Posterior vena cava (tissue), 2 donors: Measurements from ENCODE around the gene KRT81. TPM values are rescaled to one million over a fixed set of nuclear protein-coding genes. Genes with fewer than 3 reads are reported as not detected.

Experiments used
- DNase-seq: peaks from one replicate; pipeline ENCODE4 v3.0.0-alpha.2; 2020; ENCODE audit warnings: low spot score
- intact Hi-C, 2 donors: fragments of 100-400 bp; cut with DNase I; formaldehyde crosslinking; loops; one replicate each; pipeline versions ENCODE4 v1.14.1 to v1.14.2; 2022 to 2023
- total RNA-seq, 2 donors: library from RNA; stranded (reverse); fragmentation: NEBNext Ultra II Directional; extraction: Animal tissue kit (Norgen Biotek cat#: 25700); gene quantifications; one replicate each; pipeline ENCODE4 v1.2.1, GENCODE V29; 2021
- donor health status: DM: yes; HTN: yes; CAD: no.
- donor health status: DM: yes; HTN: yes; CAD: no.

The KRT81 gene
- total RNA-seq, 2 donors from 2014 or later = not detected

DNA sequence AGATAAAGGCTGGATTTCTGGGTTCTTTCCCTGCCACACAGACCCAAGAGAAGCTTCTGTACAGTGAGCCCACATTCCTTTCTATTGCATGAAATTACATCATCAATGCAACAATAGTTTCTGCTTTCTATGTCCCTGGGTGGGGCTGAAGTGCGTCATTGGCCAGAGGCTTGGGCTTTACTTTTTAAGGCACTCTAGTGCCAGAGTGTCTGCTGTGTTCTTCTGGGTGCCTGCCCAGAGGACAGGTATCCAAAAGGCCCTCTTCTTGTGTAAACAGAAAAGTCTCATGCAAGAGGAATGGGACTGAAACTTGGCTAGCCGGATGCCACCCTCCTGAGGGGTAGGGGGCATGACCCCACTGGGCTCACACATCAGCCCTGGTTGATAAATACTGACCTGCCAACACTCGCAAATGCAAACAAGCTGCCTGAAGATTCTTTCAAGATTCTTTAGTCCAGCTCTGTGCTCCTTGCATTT, 11.0 kb downstream of the KRT81 start:
- intact Hi-C loops = loop anchor here in 1 of 2 donors (5.0 kb wide), 1 partner anchor 1223 kb away; no protein-coding TSS in a partner anchor

DNA sequence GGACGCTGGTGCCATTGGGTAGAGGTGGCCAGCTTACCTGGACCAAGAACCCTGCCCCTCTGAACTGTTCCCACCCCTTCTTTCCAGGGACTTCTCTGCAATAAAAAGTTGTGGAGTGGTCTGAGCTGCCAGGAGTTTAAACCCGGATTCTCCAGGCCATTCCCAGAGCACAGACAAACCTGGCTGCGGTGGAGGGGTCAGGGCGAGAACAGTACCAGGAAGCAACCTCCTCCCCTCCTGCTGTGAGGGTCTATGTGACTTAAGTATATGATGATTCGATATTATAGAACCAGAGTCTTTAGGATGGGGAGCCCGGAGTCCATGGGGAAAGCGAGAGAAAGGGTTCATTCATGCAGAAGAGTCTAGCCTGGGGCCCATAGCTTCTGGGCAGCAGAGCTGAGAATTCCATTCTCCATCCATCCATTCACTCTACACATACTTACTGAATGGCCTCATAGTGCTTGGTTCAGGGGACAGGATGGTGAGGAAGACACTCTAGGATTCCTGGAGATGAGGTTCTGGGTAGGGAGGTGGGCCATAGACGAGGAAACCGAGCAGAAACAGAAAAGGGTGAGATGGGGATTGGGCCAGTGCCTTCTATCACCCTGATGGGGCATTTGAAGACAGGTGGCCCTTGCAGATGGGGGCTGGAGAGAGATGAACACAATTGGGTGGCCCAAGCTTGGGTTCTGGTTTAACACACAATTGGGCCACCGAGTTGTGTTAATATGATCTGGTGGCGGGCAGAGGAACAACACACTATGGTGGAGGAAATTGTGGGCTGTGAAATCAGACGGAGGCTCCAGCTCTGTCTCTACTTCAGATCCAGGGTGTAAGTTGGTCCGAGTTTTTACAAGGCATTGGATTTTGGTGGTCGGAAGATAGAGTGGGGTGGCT, 11.7 kb downstream of the KRT81 start:
- no peak for DNase-seq
- intact Hi-C loops = loop anchor here in 1 of 2 donors (5.0 kb wide), 1 partner anchor 1222 kb away; no protein-coding TSS in a partner anchor

More for the DNA sequence above, 11.0 kb downstream of the KRT81 start:
- peak; percentile 89 for DNase-seq

DNA sequence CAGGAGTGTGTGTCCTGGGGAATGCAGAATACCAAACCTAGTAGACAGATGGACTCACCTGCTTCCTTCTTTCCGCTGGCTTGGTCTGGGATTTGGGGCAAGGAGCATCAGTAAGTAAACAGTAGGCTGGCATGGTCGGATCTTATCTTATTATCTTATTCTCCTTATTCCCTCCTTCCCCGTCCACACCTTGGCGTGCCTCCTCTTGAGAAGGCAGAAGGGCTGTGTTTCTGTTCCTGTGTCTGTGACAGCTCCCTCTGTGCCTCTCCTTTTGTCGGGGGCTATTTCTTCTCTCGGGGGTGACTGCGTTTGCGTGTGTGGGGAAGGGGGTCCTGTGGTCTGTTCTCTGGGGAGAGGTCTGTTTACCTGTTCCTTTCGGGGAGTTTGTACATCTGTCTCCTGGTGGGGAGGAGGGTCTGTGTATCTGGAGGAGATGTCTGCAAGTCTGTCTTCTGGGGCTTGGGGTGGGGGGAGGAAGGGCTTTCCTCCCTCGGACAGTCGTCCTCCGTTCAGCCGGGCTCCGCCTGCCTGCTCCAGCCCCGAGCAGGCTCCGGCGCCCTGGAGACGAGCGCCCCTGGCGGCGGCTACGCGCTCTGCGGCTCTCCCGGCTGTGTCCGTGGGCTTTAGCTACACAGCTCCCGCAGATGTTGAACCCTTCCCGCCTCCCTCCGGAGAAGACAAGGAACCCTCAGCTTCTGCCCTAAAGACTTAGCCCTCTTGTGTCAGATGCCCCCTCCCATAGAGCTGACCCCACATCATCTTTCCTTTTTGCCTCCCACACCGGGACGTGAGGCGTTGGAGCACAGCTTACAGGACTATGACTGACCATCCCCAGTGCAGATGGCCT, 12.5 kb downstream of the KRT81 start:
- DNase-seq = peak; percentile 94
- intact Hi-C loops = no loop called here

DNA sequence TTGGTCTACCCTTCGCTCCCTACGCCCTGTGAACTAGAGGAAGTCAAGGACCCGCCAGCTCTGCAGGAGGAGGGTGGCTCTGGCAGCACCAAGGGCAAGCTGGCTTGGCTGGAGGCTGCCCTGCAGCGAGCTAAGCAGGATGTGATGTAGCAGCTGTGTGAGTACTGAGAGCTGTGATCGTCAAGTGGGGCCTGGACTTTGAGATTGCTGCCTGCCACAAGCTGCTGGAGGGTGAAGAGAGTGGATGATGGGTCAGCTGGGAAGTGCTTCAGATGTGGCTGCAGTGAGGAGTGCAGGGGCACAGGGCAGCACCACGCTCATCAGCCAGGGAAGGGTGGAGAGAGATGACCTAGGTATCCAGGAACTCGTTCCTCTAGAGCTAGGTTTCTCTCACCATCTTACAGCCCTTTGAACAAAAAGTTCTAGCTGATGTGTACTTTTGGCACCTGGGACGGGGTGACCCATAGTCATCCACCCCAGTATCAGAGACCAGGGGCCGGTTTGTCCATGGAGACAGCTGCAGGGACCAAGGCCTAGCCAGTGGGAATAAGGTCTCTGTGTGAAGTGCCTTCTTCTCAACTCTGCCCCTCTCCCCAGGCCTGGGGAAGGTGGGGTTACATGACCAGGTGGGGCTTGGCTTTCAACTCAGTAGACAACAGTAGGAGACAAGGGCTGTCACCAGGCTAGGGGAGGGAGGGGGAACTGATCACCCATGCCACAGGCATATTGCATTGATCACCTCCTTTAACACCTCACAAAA, 13.7 kb downstream of the KRT81 start:
- no peak for DNase-seq
- intact Hi-C loops = no loop called here

DNA sequence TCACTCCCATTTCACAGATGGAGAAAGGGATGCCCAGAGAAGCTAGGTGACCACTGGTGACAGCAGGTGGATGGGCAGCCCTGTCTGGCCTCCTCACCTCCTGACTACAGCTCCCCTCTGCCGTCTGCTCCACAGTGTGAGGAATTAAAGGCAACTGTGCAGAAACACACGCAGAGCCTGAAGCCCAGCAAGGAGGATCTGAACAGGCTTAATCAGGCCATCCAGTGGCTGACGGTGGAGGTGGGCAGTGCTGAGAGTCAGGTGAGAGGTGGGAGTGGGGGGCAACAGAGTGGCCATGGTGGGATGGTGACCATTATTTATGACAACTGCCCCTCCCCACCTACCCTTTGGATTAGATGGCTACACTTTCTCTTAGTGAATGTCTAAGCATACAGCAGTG, 15.6 kb downstream of the KRT81 start:
- no peak for DNase-seq
- intact Hi-C loops = no loop called here

DNA sequence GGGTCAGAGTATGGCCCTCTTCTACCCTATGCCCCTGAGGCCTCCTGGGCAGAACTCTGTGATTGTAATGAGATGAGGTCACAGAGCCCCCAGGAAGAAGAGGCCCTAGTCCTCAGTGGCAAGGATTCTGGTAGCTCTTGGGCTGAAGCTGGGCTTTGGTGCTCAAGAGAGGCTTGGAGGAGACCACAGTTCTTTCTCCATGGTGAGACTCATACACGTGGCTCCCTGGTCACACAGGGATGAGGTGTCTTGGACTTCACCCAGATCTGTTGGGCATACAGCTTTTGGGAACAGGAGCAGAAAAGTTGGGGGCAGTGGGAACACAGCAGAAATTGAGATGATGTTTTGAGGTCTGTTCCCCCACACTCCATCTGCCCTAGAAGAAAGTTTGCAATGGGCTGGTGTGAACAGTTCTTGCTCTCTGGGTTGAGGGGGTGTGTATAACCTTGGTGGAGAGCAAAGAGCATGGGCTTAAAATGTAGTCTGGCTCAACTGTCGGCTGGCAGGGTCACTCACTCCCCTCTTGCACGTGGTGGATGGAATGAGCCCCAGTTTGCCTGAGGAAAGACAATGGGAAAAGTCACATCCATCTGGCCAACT, 16.7 kb downstream of the KRT81 start, which contains the start of gene KRT86:
TSS of gene KRT86 (plus strand) at position 125 of the 600 bp plus-strand sequence. CDS start 27,272 bp downstream, outside the sequence.
- no peak for DNase-seq
- intact Hi-C loops = no loop called here

DNA sequence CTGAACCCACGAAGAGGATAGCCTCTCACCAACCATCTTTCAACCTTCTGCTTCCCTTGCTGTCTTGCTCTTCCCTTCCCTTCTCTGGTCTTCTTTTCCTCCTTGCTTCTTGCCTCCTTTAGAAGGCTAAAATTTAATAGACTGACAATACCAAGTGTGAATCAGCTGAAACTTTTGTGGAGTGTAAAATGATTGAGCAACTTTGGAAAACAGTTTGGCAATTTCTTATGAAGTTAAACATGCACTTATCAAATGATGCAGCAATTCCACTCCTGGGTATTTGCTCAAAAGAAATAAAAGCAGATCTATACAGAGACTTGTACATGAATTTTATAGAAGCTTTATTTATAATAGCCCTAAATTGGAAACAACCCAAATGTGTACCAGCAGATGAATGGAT, 20.2 kb downstream of the KRT81 start:
- intact Hi-C loops = no loop called here
- DNase-seq = no peak

DNA sequence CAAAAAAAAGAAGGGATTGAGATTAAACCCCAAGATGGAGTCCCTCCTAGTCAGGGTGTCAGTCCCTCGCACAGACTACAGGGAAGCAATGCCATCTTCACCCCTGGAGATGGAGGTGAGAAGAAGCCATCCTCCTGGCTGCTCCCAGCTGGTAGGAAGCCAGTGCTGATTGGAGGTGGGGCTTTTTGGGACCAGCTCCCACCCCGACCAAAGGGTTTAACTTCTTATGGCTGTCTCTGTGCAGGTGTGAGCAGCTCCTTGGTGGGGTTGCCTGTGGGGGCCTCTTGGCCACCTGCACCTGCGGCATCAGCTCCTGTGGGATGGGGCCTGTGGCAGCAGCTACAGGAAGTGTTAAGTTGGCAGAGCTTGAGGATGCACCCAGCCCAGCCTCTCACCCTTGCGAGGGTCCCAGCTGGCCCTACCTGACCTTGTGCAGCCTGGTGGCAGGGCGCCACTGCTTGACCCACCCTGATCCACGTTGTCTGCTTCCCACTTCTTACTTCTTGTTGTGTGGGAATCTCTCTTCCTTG, 20.7 kb downstream of the KRT81 start:
- peak; percentile 47 for DNase-seq
- intact Hi-C loops = no loop called here

DNA sequence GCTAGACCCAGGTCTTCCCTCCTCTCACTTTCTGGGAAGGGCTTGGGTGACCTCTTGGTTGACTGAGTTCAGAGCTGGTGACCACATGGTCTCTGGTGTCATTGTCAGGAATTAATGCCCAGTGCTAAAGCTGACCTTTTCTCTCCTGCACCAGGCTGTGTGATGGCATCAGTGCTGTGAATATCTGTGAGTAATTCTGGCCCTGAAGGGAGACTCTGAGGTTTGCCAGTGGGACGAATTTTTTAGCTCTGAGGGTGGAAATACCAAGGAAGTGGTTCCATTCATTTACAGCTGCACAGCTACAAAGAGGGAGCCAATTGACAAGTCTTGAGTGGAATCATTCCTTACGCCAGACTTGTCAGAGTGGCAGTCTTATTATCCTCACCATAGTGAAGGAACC, 23.1 kb downstream of the KRT81 start:
- intact Hi-C loops = no loop called here
- no peak for DNase-seq

DNA sequence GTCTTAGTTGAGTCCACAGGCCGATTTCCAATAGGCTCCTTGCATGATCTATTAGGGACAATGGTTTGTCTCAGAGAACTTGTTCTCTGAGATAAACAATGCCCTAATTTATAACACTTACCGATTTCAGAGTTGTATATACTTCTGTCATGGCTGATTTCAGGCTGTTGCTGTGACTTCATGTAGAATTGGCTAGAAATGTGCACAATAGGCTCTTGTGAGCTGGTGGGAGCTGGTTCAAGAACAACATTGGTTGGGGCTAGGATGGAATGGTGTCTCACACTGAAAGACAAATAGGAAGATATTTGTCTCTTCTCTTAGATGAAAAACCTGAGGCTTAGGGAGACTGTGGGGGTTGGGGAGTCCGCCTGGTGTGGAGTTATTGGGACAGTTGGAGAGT, 23.6 kb downstream of the KRT81 start:
- intact Hi-C loops = no loop called here
- no peak for DNase-seq

DNA sequence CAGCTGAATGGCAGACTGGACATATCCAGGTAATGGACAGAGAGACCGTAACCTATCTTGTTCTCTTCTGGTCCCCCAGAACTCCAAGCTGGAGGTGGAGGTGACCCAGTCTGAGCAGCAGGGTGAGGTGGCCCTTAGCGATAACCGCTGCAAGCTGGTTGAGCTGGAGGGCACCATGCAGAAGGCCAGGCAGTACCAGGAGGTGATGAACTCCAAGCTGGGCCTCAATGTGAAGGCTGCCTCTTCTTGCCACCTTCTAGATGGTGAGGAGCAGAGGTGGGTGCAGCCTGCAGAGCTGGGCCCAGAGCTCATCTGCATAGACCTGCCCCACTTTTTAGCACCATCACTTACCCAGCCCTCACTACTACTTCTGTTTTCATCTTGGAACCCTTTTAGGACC, 24.1 kb downstream of the KRT81 start:
- DNase-seq = peak; percentile 55

DNA sequence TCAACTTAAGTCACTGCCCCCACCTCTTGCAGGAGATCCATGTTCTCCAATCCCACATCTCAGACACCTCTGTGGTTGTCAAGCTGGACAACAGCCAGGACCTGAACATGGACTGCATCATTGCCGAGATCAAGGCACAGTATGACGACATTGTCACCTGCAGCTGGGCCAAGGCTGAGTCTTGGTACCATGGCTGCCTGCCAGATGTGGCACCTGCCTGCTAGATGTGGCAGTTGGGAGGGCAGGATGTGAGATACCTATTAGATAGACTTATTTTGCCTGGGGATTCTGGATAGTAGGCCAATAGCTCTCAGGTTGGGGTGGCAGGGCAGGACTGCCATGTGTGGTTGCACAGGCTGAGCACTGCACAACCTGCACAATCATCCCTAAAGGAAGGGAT, 24.8 kb downstream of the KRT81 start:
- peak; percentile 26 for DNase-seq

More for the DNA sequence above, 24.1 kb downstream of the KRT81 start:
- intact Hi-C loops = no loop called here

DNA sequence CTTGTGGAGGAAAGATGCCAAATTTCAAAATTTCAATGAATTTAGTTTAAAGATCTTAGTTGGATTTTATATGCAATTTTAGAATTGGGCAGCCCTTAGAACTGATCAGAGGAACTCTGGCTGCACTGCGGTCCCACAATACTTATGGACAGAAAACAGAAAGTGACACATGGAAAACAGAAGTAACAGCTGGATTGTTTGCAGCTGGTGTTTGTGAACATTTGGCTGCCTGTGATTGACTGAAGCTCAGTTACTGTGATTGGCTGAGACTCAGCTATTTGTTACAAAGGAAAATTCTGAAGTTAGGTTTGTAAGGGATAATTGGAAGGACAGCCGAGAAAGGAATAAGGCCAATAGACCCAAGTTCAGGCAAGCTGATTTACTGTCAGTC, 26.9 kb downstream of the KRT81 start:
- intact Hi-C loops = no loop called here
- DNase-seq = peak; percentile 3

More for the DNA sequence above, 24.8 kb downstream of the KRT81 start:
- intact Hi-C loops = no loop called here

DNA sequence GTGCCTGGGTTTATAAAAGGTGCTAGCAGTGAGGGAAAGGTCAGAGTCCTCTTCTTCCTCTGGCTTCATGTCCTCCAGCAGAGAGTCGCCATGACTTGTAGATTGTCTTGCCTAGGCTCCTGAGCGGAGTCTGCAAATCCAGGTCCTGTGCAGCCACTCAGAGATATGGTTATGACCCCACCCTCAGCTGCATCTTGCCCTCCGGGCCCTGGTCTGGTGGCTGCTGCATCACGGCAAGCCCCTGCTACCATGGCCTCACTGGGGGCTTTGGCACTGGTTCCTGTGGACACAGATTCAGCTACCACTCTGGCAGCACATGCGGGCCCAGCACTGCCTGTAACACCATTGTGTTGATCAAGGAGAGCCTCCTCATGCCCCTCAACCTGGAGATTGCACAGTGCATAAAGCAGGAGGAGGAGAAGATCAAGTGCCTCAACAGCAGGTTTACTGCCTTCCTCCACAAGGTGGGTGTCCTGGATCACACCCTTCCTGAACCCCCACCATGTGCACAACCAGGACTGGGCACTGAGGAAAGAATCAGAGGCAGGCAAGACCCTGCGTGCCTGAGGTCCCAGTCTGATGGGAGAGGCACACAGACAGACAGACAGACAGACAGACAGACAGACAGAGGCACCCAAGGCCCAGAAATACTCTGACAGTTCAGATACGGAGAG, 27.4 kb downstream of the KRT81 start:
- intact Hi-C loops = no loop called here
- DNase-seq = peak; percentile 56

DNA sequence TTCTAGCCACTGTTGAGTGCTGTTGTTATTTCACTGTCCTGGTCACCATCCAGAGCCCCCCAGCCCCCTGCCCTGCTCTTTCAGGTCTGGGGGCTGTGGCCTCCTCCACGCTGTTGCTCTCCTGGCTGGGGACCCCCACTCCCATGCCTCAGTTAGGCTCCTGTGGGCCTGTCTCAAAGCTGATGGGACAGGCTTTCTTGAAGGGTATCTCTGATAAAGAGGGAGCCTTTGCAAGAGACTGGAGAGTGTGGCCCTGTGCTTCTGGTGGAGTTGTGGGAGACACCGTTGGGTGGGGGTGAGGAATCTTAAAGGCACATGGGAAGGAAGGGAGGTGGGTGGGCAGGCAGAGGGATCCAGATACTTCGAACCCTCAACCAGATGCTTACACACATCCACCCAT, 29.0 kb downstream of the KRT81 start:
- intact Hi-C loops = no loop called here
- peak; percentile 23 for DNase-seq

DNA sequence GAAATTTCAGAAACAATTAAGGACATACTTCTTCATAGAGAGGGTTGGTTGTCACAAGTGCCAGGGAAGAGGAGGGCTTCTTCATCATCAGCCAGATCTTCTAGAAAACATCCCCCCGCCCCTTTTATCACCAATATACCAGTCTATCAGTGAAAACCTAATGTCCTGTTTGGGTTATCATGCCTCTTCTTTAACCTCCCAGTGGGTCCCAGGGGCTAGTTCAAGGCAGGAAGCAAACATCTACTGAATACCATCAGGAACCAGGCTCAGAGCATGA, 30.2 kb downstream of the KRT81 start:
- intact Hi-C loops = no loop called here
- DNase-seq = no peak

DNA sequence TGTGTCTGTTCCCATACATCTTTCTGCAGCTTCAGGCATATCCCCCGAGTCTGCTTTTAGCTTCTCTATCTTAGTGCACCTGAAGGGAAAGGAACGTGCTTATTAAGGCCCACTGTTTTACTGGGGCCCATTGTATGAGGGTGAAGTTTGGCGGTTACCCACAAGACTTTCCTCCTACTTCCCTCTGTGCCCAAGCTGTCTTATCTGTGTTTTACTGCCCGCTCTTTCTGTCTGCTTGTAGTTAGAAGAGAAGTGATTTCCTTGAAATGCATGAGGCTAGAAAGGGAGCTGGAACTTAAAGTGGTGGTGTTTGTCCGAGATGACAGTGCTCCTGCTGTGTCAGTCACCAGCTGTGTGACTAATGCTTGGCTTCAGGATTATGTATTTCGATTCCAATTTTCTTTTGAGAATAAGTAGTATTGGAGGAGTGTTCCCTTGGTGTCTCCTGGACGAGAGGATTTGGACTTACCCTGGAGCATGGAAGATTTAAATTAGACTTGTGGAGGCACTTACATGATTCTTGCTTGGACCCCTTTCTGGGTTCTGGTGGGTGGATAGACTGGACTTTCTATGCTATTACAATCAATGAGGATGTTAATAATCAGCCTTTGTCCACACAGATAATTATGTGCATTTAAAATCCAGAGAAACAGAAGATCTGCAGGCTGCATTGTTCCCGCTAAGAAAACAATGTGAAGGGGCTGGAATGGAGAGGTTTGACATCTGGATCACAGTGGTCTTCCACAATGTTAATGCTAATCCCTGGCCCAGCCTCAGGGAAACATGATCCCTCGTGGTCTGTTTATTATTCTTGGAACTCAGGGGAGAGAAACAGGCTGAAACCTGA, 30.8 kb downstream of the KRT81 start:
- peak; percentile 8 for DNase-seq

More for the DNA sequence above, 30.8 kb downstream of the KRT81 start:
- intact Hi-C loops = no loop called here
